HG02588 (cell line): ENCODE measurements around the gene SSC4D.
"Not testable (repeated sequence)": the region's sequence is repeated elsewhere in the genome, so short reads cannot be mapped to it uniquely, and the experiment has no call there.

Experiments
- ATAC-seq: cut with Tn5 transposase; IDR thresholded peaks from one replicate; pipeline ENCODE4 v1.9.1; 2021; ENCODE audit warnings: mild to moderate bottlenecking, moderate library complexity; ENCODE audit not compliant: unreplicated experiment

Gene SSC4D

DNA sequence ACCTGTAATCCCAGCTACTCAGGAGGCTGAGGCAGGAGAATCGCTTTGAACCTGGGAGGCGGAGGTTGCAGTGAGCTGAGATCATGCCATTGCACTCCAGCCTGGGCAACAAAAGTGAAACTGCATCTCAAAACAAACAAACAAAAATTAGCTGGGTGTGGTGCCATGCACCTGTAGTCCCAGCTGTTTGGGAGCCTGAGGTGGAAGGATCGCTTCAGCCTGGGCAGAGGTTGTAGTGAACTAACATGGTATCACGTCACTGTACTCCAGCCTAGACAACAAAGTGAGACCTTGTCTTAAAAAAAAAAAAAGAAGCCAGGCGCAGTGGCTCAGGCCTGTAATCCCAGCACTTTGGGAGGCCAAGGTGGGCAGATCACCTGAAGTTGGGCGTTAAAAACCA, 21.7 kb downstream of the SSC4D start:
- not testable (repeated sequence) for ATAC-seq

GRCh38 chr7:76386691-76387260, 22.7 kb downstream of the SSC4D start:
- no peak for ATAC-seq

DNA sequence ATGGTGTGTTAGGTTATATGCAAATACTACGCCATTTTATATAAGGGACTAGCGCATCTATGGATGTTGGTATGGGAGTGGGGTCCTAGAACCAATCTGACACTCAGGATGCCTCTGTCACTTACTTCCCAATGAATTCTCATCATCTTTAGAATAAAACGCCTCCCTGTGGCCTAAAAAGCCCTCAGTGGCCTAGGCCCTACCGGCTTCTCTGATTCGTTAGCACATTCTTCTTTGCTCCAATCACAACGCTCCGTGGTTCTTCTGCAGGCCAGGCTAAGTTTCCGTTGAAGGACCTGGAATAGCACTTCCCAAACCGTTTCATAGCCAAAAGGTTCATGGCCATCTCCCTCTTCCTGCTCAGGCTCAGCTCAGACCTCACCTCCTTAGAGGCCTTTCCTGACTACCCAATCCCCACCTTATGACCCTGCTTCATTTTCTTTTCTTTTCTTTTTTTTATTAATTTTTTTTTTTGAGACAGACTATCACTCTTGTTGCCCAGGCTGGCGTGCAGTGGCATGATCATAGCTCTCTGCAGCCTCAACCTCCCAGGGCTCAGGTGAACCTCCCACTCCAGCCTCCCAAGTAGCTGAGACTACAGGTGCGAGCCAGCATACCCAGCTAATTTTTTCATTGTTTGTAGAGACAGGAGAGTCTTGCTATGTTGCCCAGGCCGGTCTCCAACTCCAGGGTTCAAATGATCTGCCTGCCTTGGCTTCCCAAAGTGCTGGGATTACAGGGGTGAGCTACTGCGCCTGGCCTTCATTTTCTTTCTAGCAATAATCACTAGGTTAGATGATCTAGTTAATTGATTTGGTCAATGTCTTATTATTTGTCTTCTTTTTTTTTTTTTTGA, 26.2 kb downstream of the SSC4D start:
- no peak for ATAC-seq

DNA sequence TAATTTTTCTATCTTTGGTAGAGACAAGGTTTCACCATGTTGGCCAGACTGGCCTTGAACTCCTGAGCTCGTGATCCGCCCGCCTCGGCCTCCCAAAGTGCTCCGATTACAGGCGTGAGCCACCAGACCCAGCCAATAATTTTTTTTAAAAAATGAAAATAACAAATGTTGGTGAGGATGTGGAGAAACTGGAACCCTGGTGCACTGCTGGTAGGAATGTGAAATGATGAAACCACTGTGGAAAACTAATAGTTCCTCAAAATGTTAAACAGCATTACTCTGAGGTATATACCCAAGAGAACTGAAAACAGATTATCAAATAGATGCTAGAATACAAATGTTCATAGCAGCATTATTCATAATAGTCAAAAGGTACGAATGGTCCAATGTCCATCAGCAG, 27.7 kb downstream of the SSC4D start:
- no peak for ATAC-seq

- ATAC-seq: no peak
Measured at GRCh38 chr7:76380623-76380966, 28.9 kb downstream of the SSC4D start.

- ATAC-seq: no peak
Measured at GRCh38 chr7:76377186-76377918, 32.1 kb downstream of the SSC4D start.

DNA sequence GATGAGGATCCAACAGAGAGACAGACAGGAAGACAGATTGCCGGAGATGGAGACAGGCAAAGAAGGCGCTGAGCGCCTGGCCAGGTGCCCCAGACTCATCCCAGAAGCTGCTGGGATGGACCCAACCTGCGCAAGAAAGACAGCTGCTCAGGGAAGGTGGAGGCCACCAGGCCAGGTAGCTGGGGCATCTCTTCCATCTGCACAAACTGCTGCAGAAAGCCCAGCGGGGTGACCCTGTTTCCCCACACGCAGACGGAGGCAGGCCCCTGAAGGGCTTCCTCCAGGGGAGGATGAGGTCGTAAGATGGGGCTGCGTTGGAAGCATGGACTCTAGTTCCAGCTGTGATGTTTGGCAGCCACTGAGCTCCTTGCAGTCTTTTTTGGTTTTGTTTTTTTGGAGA, 34.2 kb downstream of the SSC4D start:
- ATAC-seq: no peak

DNA sequence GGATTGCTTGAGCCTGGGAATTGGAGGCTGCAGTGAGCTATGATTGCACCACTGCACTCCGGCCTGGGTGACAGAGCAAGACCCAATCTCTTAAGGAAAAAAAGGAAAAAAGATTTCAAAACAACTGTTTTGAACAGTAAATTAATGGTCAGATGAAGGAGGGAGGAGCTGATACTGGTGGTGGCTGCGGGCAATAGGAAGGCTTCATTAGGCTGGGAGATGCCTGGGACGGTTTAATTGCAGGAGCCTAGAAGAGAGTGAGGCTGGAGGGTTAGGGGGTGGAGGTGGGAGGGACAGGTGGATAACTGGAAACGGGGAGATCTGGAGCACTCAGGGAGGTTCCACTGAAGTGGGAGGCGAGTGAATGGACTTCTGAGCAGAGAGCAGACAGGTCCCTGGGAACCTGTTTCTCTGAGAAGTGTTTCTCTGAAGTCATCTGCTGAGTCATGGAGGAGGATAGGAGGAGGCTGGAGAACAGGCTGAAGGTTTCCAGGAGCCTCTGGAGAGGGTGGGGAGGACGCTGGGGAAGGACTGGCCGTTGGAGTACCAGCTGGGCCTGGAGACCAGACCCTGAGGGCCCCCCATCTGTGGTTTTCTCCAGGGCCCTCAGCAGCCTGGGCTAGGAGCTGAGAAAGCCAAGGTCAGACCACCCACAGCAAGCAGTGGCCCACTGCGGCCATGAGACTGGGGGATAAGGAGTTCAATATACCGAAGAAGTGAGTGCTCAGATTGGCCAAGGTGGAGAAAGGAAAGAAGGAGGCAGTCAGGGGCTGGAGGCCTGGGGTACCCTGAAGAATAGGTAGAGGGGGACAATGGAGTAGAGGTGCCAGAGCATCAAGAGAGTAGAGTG, 36.3 kb downstream of the SSC4D start:
- ATAC-seq: no peak

DNA sequence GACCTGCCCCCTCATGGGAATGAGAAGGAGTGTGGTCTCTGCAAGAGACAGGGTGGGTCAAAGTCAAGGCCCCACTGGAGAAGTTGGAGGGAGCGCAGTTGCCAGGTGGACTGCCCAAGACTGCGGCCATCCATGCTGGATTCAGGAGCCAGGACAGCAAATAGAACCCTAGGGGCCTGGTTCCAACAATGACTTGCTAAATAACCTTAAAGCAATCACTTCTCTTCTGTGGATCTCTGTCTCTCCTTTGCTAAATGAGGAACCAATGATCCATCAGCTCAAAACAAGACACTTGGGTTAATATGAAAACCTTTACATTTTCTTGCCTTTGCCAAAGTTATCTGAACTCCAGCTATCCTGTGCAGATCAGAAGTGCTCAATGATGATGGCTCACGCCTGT, 38.1 kb downstream of the SSC4D start:
- ATAC-seq: no peak

GRCh38 chr7:76369018-76369417, 40.5 kb downstream of the SSC4D start:
- no peak for ATAC-seq

DNA sequence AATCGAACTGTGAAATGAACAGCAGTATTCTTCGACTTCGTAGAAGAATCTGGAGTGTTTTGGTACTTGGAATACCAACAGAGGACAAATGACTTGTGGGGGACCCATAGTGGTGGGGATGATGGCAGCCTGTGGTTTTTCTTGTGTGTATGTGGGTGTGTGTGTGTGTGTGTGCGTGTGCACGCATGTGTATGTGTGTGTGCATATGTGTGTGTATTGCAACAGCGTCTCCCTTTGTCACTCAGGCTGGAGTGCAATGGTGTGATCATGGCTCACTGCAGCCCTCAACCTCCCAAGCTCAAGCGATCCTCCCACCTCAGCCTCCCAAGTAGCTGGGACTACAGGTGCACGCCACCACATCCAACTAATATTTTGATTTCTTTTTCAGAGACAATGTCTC, 41.3 kb downstream of the SSC4D start:
- no peak for ATAC-seq

DNA sequence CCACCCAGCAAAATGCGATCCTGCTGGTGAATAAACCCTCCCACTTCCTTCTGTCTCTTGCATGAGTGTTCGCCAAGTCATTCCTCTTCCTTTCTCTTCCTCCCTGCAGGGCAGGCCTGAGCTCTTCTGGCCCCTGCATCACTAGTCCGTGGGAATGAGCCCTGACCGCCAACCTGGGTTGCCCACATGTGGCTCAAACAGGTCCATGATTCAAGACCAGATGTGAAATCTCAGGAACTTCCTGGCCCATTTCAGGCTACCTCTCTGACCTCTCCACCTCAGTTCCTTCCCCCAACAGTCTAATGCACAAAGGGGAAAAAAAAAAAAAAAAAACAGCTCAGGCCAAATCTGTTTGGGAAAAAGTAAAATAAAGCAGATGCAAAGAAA, 45.3 kb downstream of the SSC4D start:
- ATAC-seq: no peak

DNA sequence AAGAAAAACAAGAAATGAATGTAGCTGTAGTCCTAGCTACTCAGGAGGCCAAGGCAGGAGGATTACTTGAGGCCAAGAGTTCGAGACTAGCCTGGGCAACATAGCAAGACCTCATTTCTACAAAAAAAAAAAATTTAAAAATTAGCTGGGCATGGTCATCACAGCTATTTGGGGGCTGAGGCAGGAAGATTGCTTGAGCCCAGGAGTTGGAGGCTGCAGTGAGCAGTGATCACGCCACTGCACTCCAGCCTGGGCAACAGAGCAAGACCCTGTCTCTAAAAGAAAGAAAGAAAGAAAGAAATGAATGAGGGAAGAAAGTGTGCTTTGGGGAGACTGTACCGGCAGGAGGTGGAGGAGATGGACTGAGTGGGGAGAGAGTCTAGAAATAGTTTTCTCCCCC, 45.7 kb downstream of the SSC4D start:
- ATAC-seq: not testable (repeated sequence)

- ATAC-seq: no peak
Measured at GRCh38 chr7:76359978-76360638, 49.4 kb downstream of the SSC4D start.

DNA sequence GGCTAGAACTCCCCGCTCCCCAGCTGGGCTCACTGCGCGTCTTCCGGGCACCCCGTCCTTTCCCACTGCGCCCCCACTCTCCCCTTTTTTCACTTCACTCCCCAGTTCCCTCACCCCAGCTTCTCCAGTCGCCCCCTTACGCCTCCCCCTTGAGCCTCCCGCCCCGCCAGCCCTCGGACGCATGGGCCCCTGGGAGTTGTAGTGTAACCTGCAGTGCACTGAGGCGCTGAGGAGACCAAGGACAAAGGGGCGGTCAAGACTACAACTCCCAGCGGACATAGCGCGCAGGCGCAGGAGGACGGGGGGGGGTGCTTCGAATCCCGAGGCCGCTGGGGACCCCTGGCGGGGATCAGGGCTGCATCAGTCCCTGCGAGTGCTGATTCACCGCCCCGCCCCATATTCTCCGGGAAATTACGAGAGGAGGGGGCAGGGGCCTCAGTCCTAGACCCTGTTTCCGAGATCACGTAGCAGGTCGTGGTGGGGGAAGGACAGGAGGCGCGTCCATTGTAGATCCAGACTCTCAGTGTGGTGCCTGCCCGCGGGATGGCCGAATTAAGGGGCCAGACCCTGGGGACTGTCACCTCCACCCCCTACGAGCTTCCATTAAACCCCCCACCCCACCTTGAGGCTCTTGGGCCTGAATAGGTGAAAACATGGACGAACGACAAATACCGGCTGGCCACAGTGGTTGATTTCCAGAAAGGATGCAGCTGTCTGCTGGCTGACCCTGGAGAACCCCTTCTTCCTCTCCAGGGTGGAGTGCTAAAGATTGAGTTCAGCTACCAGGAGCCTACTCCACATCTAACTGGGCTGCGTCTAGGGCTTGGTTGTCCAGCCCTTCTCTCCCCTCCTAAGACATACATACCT, 50.2 kb downstream of the SSC4D start:
- peak; percentile 89 for ATAC-seq

GRCh38 chr7:76358481-76359110, 50.9 kb downstream of the SSC4D start, which contains the start of gene YWHAG:
Gene YWHAG, minus strand, starts transcription at chr7:76358991. Its CDS starts 183 bp downstream, at chr7:76358808.
- ATAC-seq: peak; percentile 67

DNA sequence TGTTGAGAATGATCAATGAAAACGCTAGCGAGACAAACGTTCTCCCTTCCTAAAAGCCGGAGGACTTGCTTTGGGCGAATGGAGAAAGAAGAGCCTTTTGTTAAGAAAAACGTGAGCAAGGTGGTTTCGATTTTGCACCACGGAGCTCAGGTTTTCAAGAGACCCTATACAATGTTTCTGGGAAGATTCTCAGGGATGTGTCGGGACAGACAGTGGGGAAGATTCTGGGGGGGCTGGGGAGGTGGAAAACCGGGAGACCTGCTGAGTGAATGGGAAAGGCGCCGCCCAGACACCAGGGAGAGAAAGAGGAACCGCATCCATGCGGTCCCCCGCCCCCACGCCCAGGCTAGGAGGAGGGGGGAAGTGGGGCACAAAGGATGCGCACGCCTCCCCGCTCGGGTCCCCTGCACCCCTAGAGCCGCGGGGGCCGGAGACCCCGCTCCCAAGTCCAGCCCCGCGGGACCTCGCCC, 51.5 kb downstream of the SSC4D start:
- ATAC-seq: peak; percentile 24

DNA sequence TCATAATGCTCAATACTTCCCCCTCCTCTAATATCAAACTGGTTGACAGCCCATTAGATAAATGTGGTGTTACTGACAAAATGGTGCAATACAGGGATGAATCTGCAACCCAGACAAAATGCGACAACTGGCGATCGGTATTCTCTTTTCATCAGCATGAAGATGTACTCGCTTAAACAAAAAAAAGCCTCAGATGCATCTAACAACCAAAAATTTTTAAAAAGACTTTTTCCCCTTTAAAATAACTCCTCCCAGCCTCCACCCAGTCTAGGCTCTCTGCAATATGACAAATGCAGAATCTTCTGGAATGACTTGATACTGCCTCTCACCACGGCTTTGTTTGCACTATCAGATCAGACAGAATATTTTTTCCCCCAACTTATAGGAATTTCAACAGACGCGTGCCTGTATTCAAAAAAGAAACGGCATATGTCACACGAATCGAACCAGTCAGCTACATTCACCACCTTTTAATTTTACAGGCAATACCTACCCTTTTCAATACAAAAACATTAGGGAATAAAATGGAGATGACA, 52.0 kb downstream of the SSC4D start:
- ATAC-seq: no peak

DNA sequence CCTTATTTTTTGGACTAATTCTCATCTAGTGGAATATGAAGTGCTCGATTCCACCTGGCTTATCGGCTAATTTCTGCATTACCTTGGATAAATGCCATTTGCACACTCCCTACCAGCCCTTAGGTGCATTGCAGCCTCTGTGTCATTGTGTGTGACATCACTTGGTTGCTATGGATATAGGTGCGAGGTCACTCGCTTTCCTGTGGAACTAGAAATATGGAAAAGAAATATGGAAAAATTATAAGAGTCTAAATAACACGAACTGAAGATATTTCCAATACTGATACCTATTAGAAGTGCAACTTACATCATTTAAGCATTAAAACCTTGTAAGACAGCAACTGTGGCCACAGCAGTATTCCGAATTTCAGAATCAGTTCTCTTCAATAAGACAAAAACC, 52.7 kb downstream of the SSC4D start:
- no peak for ATAC-seq
